ENCODE data around the gene CYP11A1.

CYP11A1 gene

GRCh38 chr15:74367296-74367854 is at the start of gene CYP11A1:
Gene CYP11A1 (minus strand): TSS chr15:74367646. CDS start chr15:74367585, 61 bp downstream.
- DNase-seq: no peak

GRCh38 chr15:74417225-74417624 is 49.8 kb upstream of the CYP11A1 start:
- no peak for DNase-seq

GRCh38 chr15:74415966-74416916 is 48.8 kb upstream of the CYP11A1 start:
- DNase-seq: no peak

GRCh38 chr15:74414603-74415338 is 47.3 kb upstream of the CYP11A1 start:
- DNase-seq: no peak

- no peak for DNase-seq
These were observed 46.7 kb upstream of the CYP11A1 start for GRCh38 chr15:74414081-74414580.

GRCh38 chr15:74413350-74414080 is 46.1 kb upstream of the CYP11A1 start:
- no peak for DNase-seq

- DNase-seq: no peak
These were observed 44.7 kb upstream of the CYP11A1 start for GRCh38 chr15:74412159-74412558.

GRCh38 chr15:74411686-74412085 is 44.2 kb upstream of the CYP11A1 start:
- no peak for DNase-seq

- no peak for DNase-seq
These were observed 43.1 kb upstream of the CYP11A1 start for GRCh38 chr15:74410502-74410901.

GRCh38 chr15:74409225-74409624 is 41.8 kb upstream of the CYP11A1 start:
- DNase-seq: no peak

- no peak for DNase-seq
These were observed 41.4 kb upstream of the CYP11A1 start for GRCh38 chr15:74408815-74409214.

GRCh38 chr15:74408385-74408784 is 40.9 kb upstream of the CYP11A1 start:
- no peak for DNase-seq

GRCh38 chr15:74406992-74407705 is 39.7 kb upstream of the CYP11A1 start:
- no peak for DNase-seq

GRCh38 chr15:74406517-74406916 is 39.1 kb upstream of the CYP11A1 start:
- DNase-seq: no peak

- DNase-seq: no peak
These were observed 38.4 kb upstream of the CYP11A1 start for GRCh38 chr15:74405823-74406222.

- DNase-seq: no peak
These were observed 36.6 kb upstream of the CYP11A1 start for GRCh38 chr15:74403991-74404563.

- no peak for DNase-seq
These were observed 36.1 kb upstream of the CYP11A1 start for GRCh38 chr15:74403588-74403919.

GRCh38 chr15:74402873-74403587 is 35.6 kb upstream of the CYP11A1 start:
- DNase-seq: peak; percentile 56

GRCh38 chr15:74402337-74402841 is 34.9 kb upstream of the CYP11A1 start:
- DNase-seq: peak; percentile 27

GRCh38 chr15:74400915-74401757 is 33.7 kb upstream of the CYP11A1 start:
- DNase-seq: no peak
